Liver (tissue), 9 donors: Measurements from ENCODE around the gene PLCB2. TPM values are rescaled to one million over a fixed set of nuclear protein-coding genes. Genes with fewer than 3 reads are reported as not detected.

Source experiments
- DNase-seq: peaks from one replicate; pipeline ENCODE4 v3.0.0-alpha.2; 2017; ENCODE audit warnings: low spot score
- H3K27ac ChIP-seq, 2 donors: one replicate each; pipeline ENCODE4 v1.7.0; 2013; ENCODE audit warnings: inconsistent platforms in 2 of 2, low read length in 2 of 2, control low read depth in 1 of 2, low read depth in 1 of 2, mild to moderate bottlenecking in 1 of 2
- H3K27me3 ChIP-seq, 4 donors: one replicate each; pipeline versions ENCODE4 v1.6.1 to v1.7.0; 2013; ENCODE audit warnings: low read length in 3 of 4, inconsistent platforms in 1 of 4, mild to moderate bottlenecking in 1 of 4, moderate library complexity in 1 of 4; ENCODE audit not compliant: control insufficient read depth in 4 of 4, insufficient read depth in 4 of 4
- H3K36me3 ChIP-seq, 4 donors: one replicate each; pipeline versions ENCODE4 v1.6.1 to v1.7.0; 2013; ENCODE audit warnings: low read length in 3 of 4, mild to moderate bottlenecking in 3 of 4, low read depth in 1 of 4, moderate library complexity in 1 of 4; ENCODE audit not compliant: control insufficient read depth in 4 of 4, insufficient read depth in 3 of 4
- H3K4me1 ChIP-seq, 4 donors: one replicate each; pipeline versions ENCODE4 v1.6.1 to v1.7.0; 2013; ENCODE audit warnings: low read length in 3 of 4, mild to moderate bottlenecking in 3 of 4, moderate library complexity in 1 of 4; ENCODE audit not compliant: control insufficient read depth in 4 of 4, insufficient read depth in 4 of 4
- H3K4me3 ChIP-seq, 3 donors: one replicate each; pipeline versions ENCODE4 v1.6.1 to v1.7.0; 2013; ENCODE audit warnings: low read length in 3 of 3, control low read depth in 1 of 3, low read depth in 1 of 3, mild to moderate bottlenecking in 1 of 3
- H3K9ac ChIP-seq, 2 donors: one replicate each; pipeline ENCODE4 v1.7.0; 2013; ENCODE audit warnings: low read length in 2 of 2, mild to moderate bottlenecking in 2 of 2, moderate library complexity in 2 of 2, control low read depth in 1 of 2, low read depth in 1 of 2
- H3K9me3 ChIP-seq, 4 donors: one replicate each; pipeline versions ENCODE4 v1.6.1 to v1.7.0; 2013; ENCODE audit warnings: low read length in 3 of 4; ENCODE audit not compliant: control insufficient read depth in 4 of 4
- ATF3 ChIP-seq: IDR thresholded peaks from 2 replicates; pipeline ENCODE4 v1.6.1; 2016; ENCODE audit warnings: antibody characterized with exemption
- CTCF ChIP-seq: fragments of 150-350 bp; IDR thresholded peaks from 2 replicates; pipeline ENCODE4 v1.5.1; 2017; ENCODE audit warnings: improper control_type of control experiment, low read depth, low read length; ENCODE audit not compliant: missing input control
- EGR1 ChIP-seq, 2 donors: IDR thresholded peaks; 2 replicates each; pipeline ENCODE4 v1.6.1; 2016 to 2018; ENCODE audit warnings: antibody characterized with exemption in 2 of 2, low read depth in 2 of 2
- FOXA1 ChIP-seq: IDR thresholded peaks from 2 replicates; pipeline ENCODE4 v1.6.1; 2016; ENCODE audit warnings: antibody characterized with exemption
- FOXA2 ChIP-seq: IDR thresholded peaks from 2 replicates; pipeline ENCODE4 v1.6.1; 2016; ENCODE audit warnings: antibody characterized with exemption
- HNF4A ChIP-seq, 2 donors: conservative IDR thresholded peaks; 2 replicates each; pipeline ENCODE4 v1.6.1; 2016; ENCODE audit warnings: antibody characterized with exemption in 2 of 2, mild to moderate bottlenecking in 2 of 2
- HNF4G ChIP-seq: IDR thresholded peaks from 2 replicates; pipeline ENCODE4 v1.6.1; 2016; ENCODE audit warnings: antibody characterized with exemption
- JUND ChIP-seq, 2 donors: IDR thresholded peaks; 2 replicates each; pipeline ENCODE4 v1.6.1; 2016; ENCODE audit warnings: antibody characterized with exemption in 2 of 2
- RAD21 ChIP-seq, 2 donors: IDR thresholded peaks; 2 replicates each; pipeline ENCODE4 v1.6.1; 2016; ENCODE audit warnings: antibody characterized with exemption in 2 of 2, mild to moderate bottlenecking in 2 of 2
- REST ChIP-seq: IDR thresholded peaks from 2 replicates; pipeline ENCODE4 v1.6.1; 2016; ENCODE audit warnings: antibody characterized with exemption, mild to moderate bottlenecking
- SP1 ChIP-seq: IDR thresholded peaks from 2 replicates; pipeline ENCODE4 v1.6.1; 2018; ENCODE audit warnings: antibody characterized with exemption, mild to moderate bottlenecking
- TAF1 ChIP-seq: conservative IDR thresholded peaks from 2 replicates; pipeline ENCODE4 v1.6.1; 2016; ENCODE audit warnings: antibody characterized with exemption, mild to moderate bottlenecking
- YY1 ChIP-seq: IDR thresholded peaks from 2 replicates; pipeline ENCODE4 v1.6.1; 2016; ENCODE audit warnings: antibody characterized with exemption, mild to moderate bottlenecking
- ZBTB33 ChIP-seq: IDR thresholded peaks from 2 replicates; pipeline ENCODE4 v1.6.1; 2016; ENCODE audit warnings: antibody characterized with exemption
- WGBS: extraction: QIAGEN DNeasy Blood & Tissue Kit; methylation state at CpG from one replicate; pipeline ENCODE4 v1.1.7; 2013; 5-methylcytosine and 5-hydroxymethylcytosine counted together
- polyA plus RNA-seq, 2 donors: library from polyadenylated mRNA; stranded (reverse) in 1 of 2; unstranded in 1 of 2; fragments of 200-250 nt in 1 of 2; fragments of >200 nt in 1 of 2; fragmentation: Nextera tagmentation in 1 of 2; extraction: Ambion mirVana in 1 of 2; gene quantifications; one replicate each; pipeline versions ENCODE4 v1.2.1 to v1.2.3, GENCODE V29; 2013 to 2015
- total RNA-seq, 2 donors: library from RNA; depleted of rRNA; stranded (reverse); fragments of >200 nt; gene quantifications; one replicate each; pipeline ENCODE4 v1.2.3, GENCODE V29; 2014
- donor health status: healthy.
- donor health status: healthy.
- donor health status: healthy.
- donor health status: healthy.
- donor health status: healthy.

The PLCB2 gene
- total and polyA plus RNA-seq, 4 donors = 2.1 to 13.3 (median 7.6) TPM

- peaks cover 9 to 13% (median 11%) of the 10 kb centered on the region in 4 donors for H3K4me1 ChIP-seq
- DNase-seq = no peak
- no peaks in the 10 kb centered on the region for H3K36me3 ChIP-seq
- H3K27ac ChIP-seq = no peak overlapping the region
- TF ChIP-seq FOXA1 (no peak), FOXA2 (no peak), HNF4G (no peak), JUND (IDR thresholded peaks at IDR 0.05) (no peak), YY1 (no peak), RAD21 (IDR thresholded peaks at IDR 0.05) (no peak), ZBTB33 (no peak), SP1 (no peak)
- WGBS = 94% methylated on average over 8 of the region's 8 CpGs
- no peak overlapping the region for H3K9ac ChIP-seq
- no peak overlapping the region for H3K4me3 ChIP-seq
- H3K27me3 ChIP-seq = peaks cover 0 to 4% (median under 1%) of the 10 kb centered on the region in 4 donors
- H3K9me3 ChIP-seq = no peaks in the 10 kb centered on the region
Measured at GRCh38 chr15:40250304-40250656, 57.5 kb downstream of the PLCB2 start.

- Histone ChIP-seq H3K36me3 (no peaks in the 10 kb centered on the region), H3K9ac (no peak overlapping the region), H3K27ac (no peak overlapping the region), H3K27me3 (peaks cover 0 to 4% (median under 1%) of the 10 kb centered on the region in 4 donors), H3K9me3 (no peaks in the 10 kb centered on the region), H3K4me3 (no peak overlapping the region), H3K4me1 (peaks cover 9 to 13% (median 11%) of the 10 kb centered on the region in 4 donors)
- no peak for DNase-seq
- no peak for TF ChIP-seq FOXA2
- no peak for TF ChIP-seq REST
- no peak for TF ChIP-seq RAD21 (IDR thresholded peaks at IDR 0.05)
- no peak for TF ChIP-seq EGR1 (IDR thresholded peaks at IDR 0.05; ENCODE audit: low read depth in 2 of 2)
- TF ChIP-seq TAF1 = no peak
- TF ChIP-seq YY1 = no peak
- TF ChIP-seq HNF4A (conservative IDR thresholded peaks at IDR 0.05) = no peak
- no peak for TF ChIP-seq CTCF
- no peak for TF ChIP-seq SP1
- TF ChIP-seq ATF3 = no peak
- 79% methylated on average over 11 of the region's 11 CpGs for WGBS
Measured at GRCh38 chr15:40249477-40250303, 58.0 kb downstream of the PLCB2 start.
